Measurements from ENCODE around the gene PRKAR1A.

DNA sequence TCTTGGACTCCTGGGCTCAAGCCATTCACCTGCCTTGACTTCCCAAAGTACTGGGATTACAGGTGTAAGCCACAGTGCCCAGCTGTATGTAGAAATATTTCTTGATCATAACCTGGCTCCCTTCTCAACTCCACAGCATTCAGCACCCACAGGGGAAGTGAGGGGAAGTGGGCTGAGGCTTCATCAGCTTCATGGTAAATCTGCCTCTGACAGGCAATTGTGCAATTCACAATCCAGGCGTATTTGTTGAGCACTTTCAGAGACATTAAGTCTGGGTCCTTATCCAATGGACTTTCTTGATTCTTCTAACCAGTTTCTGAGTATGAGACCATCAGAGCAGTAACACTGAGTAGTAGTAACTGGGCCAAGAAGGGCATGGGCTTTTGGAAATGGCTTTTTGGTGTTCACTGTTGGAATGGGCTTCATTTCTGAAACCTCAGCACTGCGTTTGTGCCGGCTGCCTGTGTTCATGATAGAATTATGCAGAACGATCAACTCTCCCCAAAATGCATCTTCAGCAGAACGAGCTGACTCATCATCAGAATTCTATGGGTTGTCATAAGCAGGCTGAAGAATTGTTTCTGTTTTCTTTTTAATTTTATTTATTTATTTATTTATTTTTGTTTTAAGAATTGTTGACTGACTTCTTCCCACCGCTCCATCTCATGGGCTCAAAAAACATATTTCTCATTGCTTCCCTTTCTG is 60.1 kb downstream of the PRKAR1A start:
- TF ChIP-seq, protein P1, sequence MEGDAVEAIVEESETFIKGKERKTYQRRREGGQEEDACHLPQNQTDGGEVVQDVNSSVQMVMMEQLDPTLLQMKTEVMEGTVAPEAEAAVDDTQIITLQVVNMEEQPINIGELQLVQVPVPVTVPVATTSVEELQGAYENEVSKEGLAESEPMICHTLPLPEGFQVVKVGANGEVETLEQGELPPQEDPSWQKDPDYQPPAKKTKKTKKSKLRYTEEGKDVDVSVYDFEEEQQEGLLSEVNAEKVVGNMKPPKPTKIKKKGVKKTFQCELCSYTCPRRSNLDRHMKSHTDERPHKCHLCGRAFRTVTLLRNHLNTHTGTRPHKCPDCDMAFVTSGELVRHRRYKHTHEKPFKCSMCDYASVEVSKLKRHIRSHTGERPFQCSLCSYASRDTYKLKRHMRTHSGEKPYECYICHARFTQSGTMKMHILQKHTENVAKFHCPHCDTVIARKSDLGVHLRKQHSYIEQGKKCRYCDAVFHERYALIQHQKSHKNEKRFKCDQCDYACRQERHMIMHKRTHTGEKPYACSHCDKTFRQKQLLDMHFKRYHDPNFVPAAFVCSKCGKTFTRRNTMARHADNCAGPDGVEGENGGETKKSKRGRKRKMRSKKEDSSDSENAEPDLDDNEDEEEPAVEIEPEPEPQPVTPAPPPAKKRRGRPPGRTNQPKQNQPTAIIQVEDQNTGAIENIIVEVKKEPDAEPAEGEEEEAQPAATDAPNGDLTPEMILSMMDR (IDR thresholded peaks at IDR 0.05): no peak
- no peak for TF ChIP-seq POLR2A (IDR thresholded peaks at IDR 0.05)

Data from gastroesophageal sphincter (tissue), 3 donors.